ENCODE data around the gene PALM3.

Gene PALM3

GRCh38 chr19:14089412-14089661 lies 27.5 kb upstream of the PALM3 start:
- TF ChIP-seq CTCF (IDR thresholded peaks at IDR 0.05; ENCODE audit: borderline replicate concordance, insufficient read depth, low read depth, low read length), result peak; percentile 21; the same call in 1 of the 2 replicates
- peak overlapping the region; percentile 70 for H3K4me3 ChIP-seq (ENCODE audit: low read depth, low read length)

- no peak for TF ChIP-seq CTCF (IDR thresholded peaks at IDR 0.05; ENCODE audit: borderline replicate concordance, insufficient read depth, low read depth, low read length)
- H3K4me3 ChIP-seq (ENCODE audit: low read depth, low read length), result peak overlapping the region; percentile 70
These were observed 26.9 kb upstream of the PALM3 start for GRCh38 chr19:14088634-14089411.

GRCh38 chr19:14086098-14086497 lies 24.2 kb upstream of the PALM3 start:
- H3K4me3 ChIP-seq (ENCODE audit: low read depth, low read length), result no peak overlapping the region
- TF ChIP-seq CTCF (IDR thresholded peaks at IDR 0.05; ENCODE audit: borderline replicate concordance, insufficient read depth, low read depth, low read length), result no peak

- no peak within 1 kb of the TSS for H3K4me3 ChIP-seq (ENCODE audit: low read depth, low read length)
- TF ChIP-seq CTCF (IDR thresholded peaks at IDR 0.05; ENCODE audit: borderline replicate concordance, insufficient read depth, low read depth, low read length), result no peak
These were observed 23.6 kb upstream of the PALM3 start, which contains the start of gene C19orf67 for GRCh38 chr19:14085309-14085995. TSS of gene C19orf67 (minus strand) at chr19:14085783. CDS start at chr19:14085627, 156 bp downstream.

GRCh38 chr19:14082675-14082960 lies 20.7 kb upstream of the PALM3 start:
- H3K4me3 ChIP-seq (ENCODE audit: low read depth, low read length), result no peak overlapping the region
- no peak for TF ChIP-seq CTCF (IDR thresholded peaks at IDR 0.05; ENCODE audit: borderline replicate concordance, insufficient read depth, low read depth, low read length)

- TF ChIP-seq CTCF (IDR thresholded peaks at IDR 0.05; ENCODE audit: borderline replicate concordance, insufficient read depth, low read depth, low read length), result no peak
These were observed 20.2 kb upstream of the PALM3 start for GRCh38 chr19:14081797-14082674.

More at GRCh38 chr19:14081797-14082674, 20.2 kb upstream of the PALM3 start:
- peak overlapping the region; percentile 90 for H3K4me3 ChIP-seq (ENCODE audit: low read depth, low read length)

All from GM12875 (cell line).